ENCODE results near the gene PTPRK.

Gene PTPRK

GRCh38 chr6:128400875-128401274, 119.5 kb downstream of the PTPRK start:
- DNase-seq (ENCODE audit: low read depth): peak; percentile 16
- H3K4me3 ChIP-seq (ENCODE audit: low read length): no peak overlapping the region
- no peak for TF ChIP-seq CTCF (conservative IDR thresholded peaks at IDR 0.05; ENCODE audit: low read length)

GRCh38 chr6:128397996-128398395, 122.4 kb downstream of the PTPRK start:
- DNase-seq (ENCODE audit: low read depth): no peak
- no peak overlapping the region for H3K4me3 ChIP-seq (ENCODE audit: low read length)
- TF ChIP-seq CTCF (conservative IDR thresholded peaks at IDR 0.05; ENCODE audit: low read length): no peak

- DNase-seq (ENCODE audit: low read depth): no peak
- TF ChIP-seq CTCF (conservative IDR thresholded peaks at IDR 0.05; ENCODE audit: low read length): no peak
- no peak overlapping the region for H3K4me3 ChIP-seq (ENCODE audit: low read length)
Observed at GRCh38 chr6:128395596-128395995, 124.8 kb downstream of the PTPRK start.

GRCh38 chr6:128395188-128395587, 125.2 kb downstream of the PTPRK start:
- no peak for TF ChIP-seq CTCF (conservative IDR thresholded peaks at IDR 0.05; ENCODE audit: low read length)
- no peak overlapping the region for H3K4me3 ChIP-seq (ENCODE audit: low read length)
- DNase-seq (ENCODE audit: low read depth): no peak

- no peak for TF ChIP-seq CTCF (conservative IDR thresholded peaks at IDR 0.05; ENCODE audit: low read length)
Observed at GRCh38 chr6:128394167-128394566, 126.2 kb downstream of the PTPRK start.

GRCh38 chr6:128389820-128390534, 130.4 kb downstream of the PTPRK start:
- DNase-seq (ENCODE audit: low read depth): no peak
- no peak for TF ChIP-seq CTCF (conservative IDR thresholded peaks at IDR 0.05; ENCODE audit: low read length)
- H3K4me3 ChIP-seq (ENCODE audit: low read length): no peak overlapping the region

More at GRCh38 chr6:128394167-128394566, 126.2 kb downstream of the PTPRK start:
- H3K4me3 ChIP-seq (ENCODE audit: low read length): no peak overlapping the region
- DNase-seq (ENCODE audit: low read depth): peak; percentile 28

- no peak for DNase-seq (ENCODE audit: low read depth)
- H3K4me3 ChIP-seq (ENCODE audit: low read length): no peak overlapping the region
Observed at GRCh38 chr6:128388380-128388779, 132.0 kb downstream of the PTPRK start.

More at GRCh38 chr6:128388380-128388779, 132.0 kb downstream of the PTPRK start:
- no peak for TF ChIP-seq CTCF (conservative IDR thresholded peaks at IDR 0.05; ENCODE audit: low read length)

Measured in AG10803 (cell line).